H9 (cell line): ENCODE data around the gene SCUBE1. TPM values are rescaled to one million over a fixed set of nuclear protein-coding genes. Genes with fewer than 3 reads are reported as not detected.

ENCODE experiments used
- DNase-seq: peaks from one replicate; pipeline ENCODE4 v3.0.0-alpha.2; 2017
- H2AFZ ChIP-seq: one replicate; pipeline ENCODE4 v1.6.1; 2013; ENCODE audit warnings: mild to moderate bottlenecking, low read length, control low read depth, moderate library complexity
- H2AK5ac ChIP-seq: 2 replicates; pipeline ENCODE4 v1.6.1; 2013; ENCODE audit warnings: low read length, control low read depth, mixed read lengths; ENCODE audit not compliant: insufficient read length
- H2BK120ac ChIP-seq: one replicate; pipeline ENCODE4 v1.6.1; 2013; ENCODE audit warnings: low read depth, mild to moderate bottlenecking, low read length, control low read depth, inconsistent platforms; ENCODE audit not compliant: poor library complexity, severe bottlenecking
- H2BK12ac ChIP-seq: 2 replicates; pipeline ENCODE4 v1.6.1; 2013; ENCODE audit warnings: low read length, control low read depth, mixed read lengths, low read depth; ENCODE audit not compliant: insufficient read length
- H2BK15ac ChIP-seq: 2 replicates; pipeline ENCODE4 v1.6.1; 2013; ENCODE audit warnings: low read depth, low read length, control low read depth
- H2BK20ac ChIP-seq: one replicate; pipeline ENCODE4 v1.6.1; 2013; ENCODE audit warnings: low read depth, mild to moderate bottlenecking, low read length, control low read depth, inconsistent platforms; ENCODE audit not compliant: poor library complexity, severe bottlenecking
- H2BK5ac ChIP-seq: 2 replicates; pipeline ENCODE4 v1.6.1; 2013; ENCODE audit warnings: low read length, control low read depth, mixed read lengths; ENCODE audit not compliant: insufficient read length
- H3K14ac ChIP-seq: 2 replicates; pipeline ENCODE4 v1.6.1; 2013; ENCODE audit warnings: low read length, control low read depth; ENCODE audit not compliant: insufficient read depth
- H3K18ac ChIP-seq: 2 replicates; pipeline ENCODE4 v1.6.1; 2013; ENCODE audit warnings: low read depth, mild to moderate bottlenecking, mixed read lengths, low read length, control low read depth; ENCODE audit not compliant: insufficient read length
- H3K23ac ChIP-seq: 2 replicates; pipeline ENCODE4 v1.6.1; 2013; ENCODE audit warnings: low read length, control low read depth, mixed read lengths, low read depth; ENCODE audit not compliant: insufficient read length
- H3K23me2 ChIP-seq: 2 replicates; pipeline ENCODE4 v1.6.1; 2013; ENCODE audit warnings: low read depth, mild to moderate bottlenecking, mixed read lengths, low read length, control low read depth; ENCODE audit not compliant: insufficient read length, poor library complexity, severe bottlenecking
- H3K27ac ChIP-seq: 2 replicates; pipeline ENCODE4 v1.5.1; 2013; ENCODE audit warnings: low read length, control low read depth, mixed read lengths, low read depth; ENCODE audit not compliant: insufficient read length
- H3K27me3 ChIP-seq: 2 replicates; pipeline ENCODE4 v1.6.1; 2013; ENCODE audit warnings: low read length, control low read depth, inconsistent platforms; ENCODE audit not compliant: insufficient read depth
- H3K4ac ChIP-seq: 2 replicates; pipeline ENCODE4 v1.6.1; 2013; ENCODE audit warnings: low read depth, mild to moderate bottlenecking, control low read depth, inconsistent platforms, low read length, moderate library complexity
- H3K4me1 ChIP-seq: 2 replicates; pipeline ENCODE4 v1.6.1; 2013; ENCODE audit warnings: low read length, control low read depth, inconsistent platforms; ENCODE audit not compliant: insufficient read depth
- H3K4me2 ChIP-seq: 2 replicates; pipeline ENCODE4 v1.6.1; 2013; ENCODE audit warnings: low read length, control low read depth, mixed read lengths; ENCODE audit not compliant: insufficient read length, insufficient read depth
- H3K56ac ChIP-seq: 2 replicates; pipeline ENCODE4 v1.6.1; 2013; ENCODE audit warnings: low read depth, mild to moderate bottlenecking, mixed read lengths, low read length, control low read depth; ENCODE audit not compliant: insufficient read length
- H3K79me1 ChIP-seq: 2 replicates; pipeline ENCODE4 v1.6.1; 2013; ENCODE audit warnings: low read depth, mild to moderate bottlenecking, moderate library complexity, low read length, control low read depth, inconsistent platforms; ENCODE audit not compliant: insufficient read depth, poor library complexity, severe bottlenecking
- H3K79me2 ChIP-seq: 2 replicates; pipeline ENCODE4 v1.6.1; 2013; ENCODE audit warnings: low read length, control low read depth, inconsistent platforms; ENCODE audit not compliant: insufficient read depth
- H3K9ac ChIP-seq: 2 replicates; pipeline ENCODE4 v1.6.1; 2013; ENCODE audit warnings: low read length, control low read depth, mixed read lengths; ENCODE audit not compliant: insufficient read length; ENCODE audit errors: extremely low read depth
- H3K9me3 ChIP-seq: one replicate; pipeline ENCODE4 v1.6.1; 2013; ENCODE audit warnings: low read depth, low read length, inconsistent platforms; ENCODE audit not compliant: control insufficient read depth
- H3T11ph ChIP-seq: one replicate; pipeline ENCODE4 v1.6.1; 2013; ENCODE audit warnings: mild to moderate bottlenecking, low read length, control low read depth, inconsistent platforms
- H4K20me1 ChIP-seq: one replicate; pipeline ENCODE4 v1.6.1; 2013; ENCODE audit not compliant: control insufficient read depth, insufficient read length, insufficient read depth
- H4K5ac ChIP-seq: 2 replicates; pipeline ENCODE4 v1.6.1; 2013; ENCODE audit warnings: low read depth, mild to moderate bottlenecking, mixed read lengths, low read length, control low read depth; ENCODE audit not compliant: insufficient read length
- H4K8ac ChIP-seq: replicated peaks from 2 replicates; pipeline ENCODE4 v1.6.1; 2013; ENCODE audit warnings: low read length, control low read depth, mixed read lengths, low read depth; ENCODE audit not compliant: insufficient read length
- H4K91ac ChIP-seq: 2 replicates; pipeline ENCODE4 v1.6.1; 2013; ENCODE audit warnings: low read depth, mild to moderate bottlenecking, moderate library complexity, mixed read lengths, low read length, control low read depth; ENCODE audit not compliant: insufficient read length
- H3K27ac Mint-ChIP-seq, 3 experiments: 2 replicates in 2 of 3; 3 replicates in 1 of 3; pipeline ENCODE4 v1.8.0; 2020 to 2021; ENCODE audit warnings: mixed read lengths in 3 of 3, mild to moderate bottlenecking in 1 of 3, moderate library complexity in 1 of 3
- H3K27me3 Mint-ChIP-seq: 2 replicates; pipeline ENCODE4 v1.8.0; 2021; ENCODE audit warnings: low read depth, mild to moderate bottlenecking, moderate library complexity, mixed read lengths
- H3K36me3 Mint-ChIP-seq, 3 experiments: 2 replicates in 2 of 3; 3 replicates in 1 of 3; pipeline ENCODE4 v1.8.0; 2020 to 2021; ENCODE audit warnings: low read depth in 3 of 3, mixed read lengths in 3 of 3; ENCODE audit not compliant: insufficient read depth in 1 of 3
- H3K4me1 Mint-ChIP-seq, 2 experiments: 2 replicates each; pipeline ENCODE4 v1.8.0; 2020; ENCODE audit warnings: mixed read lengths in 2 of 2
- H3K4me3 Mint-ChIP-seq, 2 experiments: 2 replicates in 1 of 2; 3 replicates in 1 of 2; pipeline ENCODE4 v1.8.0; 2020 to 2021; ENCODE audit warnings: mild to moderate bottlenecking in 2 of 2, mixed read lengths in 2 of 2, moderate library complexity in 1 of 2
- H3K9me3 Mint-ChIP-seq, 2 experiments: 2 replicates in 1 of 2; 3 replicates in 1 of 2; pipeline ENCODE4 v1.8.0; 2020; ENCODE audit warnings: mild to moderate bottlenecking in 2 of 2, mixed read lengths in 2 of 2, moderate library complexity in 1 of 2
- WGBS: extraction: QIAGEN DNeasy Blood & Tissue Kit; methylation state at CpG from one replicate; pipeline ENCODE4 v1.1.7; 2013; ENCODE audit warnings: missing lambda C conversion rate, low lambda C conversion rate, mixed read lengths; ENCODE audit not compliant: insufficient read length; ENCODE audit errors: extremely low coverage; 5-methylcytosine and 5-hydroxymethylcytosine counted together
- total RNA-seq: library from RNA; stranded (reverse); gene quantifications from 2 replicates; pipeline ENCODE4 v1.2.1, GENCODE V29; 2021
- TF ChIP-seq, protein P1 (sequence below): fragments of 200-600 bp; sonication (generic); conservative IDR thresholded peaks from 3 replicates; pipeline ENCODE4 v1.8.0; 2021; ENCODE audit warnings: antibody characterized with exemption, mild to moderate bottlenecking

The SCUBE1 gene
- total RNA-seq, 1 experiment from 2014 or later: 1.2 TPM

DNA sequence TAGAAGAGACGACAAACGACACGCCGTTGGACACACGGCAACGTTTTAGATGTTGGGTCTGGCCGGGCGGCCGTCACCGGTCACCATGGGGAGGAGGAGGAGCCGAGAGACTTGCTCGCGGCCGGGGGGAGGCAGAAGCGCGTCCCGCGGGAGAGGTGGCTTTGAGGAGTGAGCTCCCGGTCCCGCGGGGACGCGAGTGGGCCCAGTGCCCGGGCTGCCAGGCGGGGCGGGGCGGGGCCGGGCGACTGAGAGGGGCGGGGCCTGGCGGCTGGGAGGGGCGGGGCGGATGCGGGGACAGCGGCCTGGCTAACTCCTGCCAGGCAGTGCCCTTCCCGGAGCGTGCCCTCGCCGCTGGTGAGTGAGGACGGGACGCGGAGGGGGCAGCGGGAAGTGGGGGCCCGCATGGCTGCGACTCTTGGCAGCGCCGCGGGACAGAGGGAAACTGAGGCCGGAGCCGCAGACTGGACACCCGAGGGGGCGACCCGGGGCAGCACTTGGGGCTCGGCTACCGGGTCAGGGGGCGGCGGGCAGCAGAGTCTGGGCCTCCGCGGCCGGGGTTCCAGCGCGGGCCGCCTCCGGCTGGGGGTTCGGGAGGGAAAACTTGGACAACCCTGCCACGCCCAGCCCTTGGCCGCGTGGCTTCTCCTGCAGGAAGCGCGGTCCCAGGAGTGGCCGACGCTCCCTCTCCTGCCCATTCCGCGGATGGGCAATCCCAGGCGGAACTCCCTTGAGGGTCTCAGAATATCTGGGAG lies 191.7 kb downstream of the SCUBE1 start, which contains the start of gene TSPO:
TSPO (plus strand) TSS at position 309 of the 752 bp plus-strand sequence. CDS start 7,680 bp downstream, outside the sequence.
- Histone ChIP-seq H4K91ac (no peak within 1 kb of the TSS), H3K56ac (no peak within 1 kb of the TSS), H3K4me2 (peak within 1 kb of the TSS; percentile 50), H2BK12ac (no peak within 1 kb of the TSS), H3K23ac (no peak within 1 kb of the TSS), H2AK5ac (no peak within 1 kb of the TSS), H3K27me3 (no peaks in the 10 kb centered on the region; the same call in 1 of the 2 replicates), H2AFZ (no peak within 1 kb of the TSS), H3K79me1 (no peaks in the 10 kb centered on the region), H3K23me2 (no peaks in the 10 kb centered on the region), H4K20me1 (no peaks in the 10 kb centered on the region), H2BK15ac (no peak within 1 kb of the TSS), H2BK5ac (no peak within 1 kb of the TSS), H3T11ph (no peak within 1 kb of the TSS), H4K8ac (no peak within 1 kb of the TSS), H3K4me1 (no peaks in the 10 kb centered on the region; the same call in 1 of the 2 replicates), H3K4ac (no peak within 1 kb of the TSS), H3K27ac (no peak within 1 kb of the TSS), H4K5ac (no peak within 1 kb of the TSS), H3K9me3 (no peaks in the 10 kb centered on the region), H3K79me2 (no peaks in the 10 kb centered on the region), H2BK20ac (no peak within 1 kb of the TSS), H3K18ac (no peak within 1 kb of the TSS), H2BK120ac (no peak within 1 kb of the TSS), H3K9ac (no peak within 1 kb of the TSS), H3K14ac (peak within 1 kb of the TSS; percentile 10; the same call in 1 of the 2 replicates)
- peak; percentile 60 for DNase-seq
- peaks cover 3 to 19% of the 10 kb centered on the region in 2 experiments for H3K4me1 Mint-ChIP-seq
- TF ChIP-seq, protein P1, sequence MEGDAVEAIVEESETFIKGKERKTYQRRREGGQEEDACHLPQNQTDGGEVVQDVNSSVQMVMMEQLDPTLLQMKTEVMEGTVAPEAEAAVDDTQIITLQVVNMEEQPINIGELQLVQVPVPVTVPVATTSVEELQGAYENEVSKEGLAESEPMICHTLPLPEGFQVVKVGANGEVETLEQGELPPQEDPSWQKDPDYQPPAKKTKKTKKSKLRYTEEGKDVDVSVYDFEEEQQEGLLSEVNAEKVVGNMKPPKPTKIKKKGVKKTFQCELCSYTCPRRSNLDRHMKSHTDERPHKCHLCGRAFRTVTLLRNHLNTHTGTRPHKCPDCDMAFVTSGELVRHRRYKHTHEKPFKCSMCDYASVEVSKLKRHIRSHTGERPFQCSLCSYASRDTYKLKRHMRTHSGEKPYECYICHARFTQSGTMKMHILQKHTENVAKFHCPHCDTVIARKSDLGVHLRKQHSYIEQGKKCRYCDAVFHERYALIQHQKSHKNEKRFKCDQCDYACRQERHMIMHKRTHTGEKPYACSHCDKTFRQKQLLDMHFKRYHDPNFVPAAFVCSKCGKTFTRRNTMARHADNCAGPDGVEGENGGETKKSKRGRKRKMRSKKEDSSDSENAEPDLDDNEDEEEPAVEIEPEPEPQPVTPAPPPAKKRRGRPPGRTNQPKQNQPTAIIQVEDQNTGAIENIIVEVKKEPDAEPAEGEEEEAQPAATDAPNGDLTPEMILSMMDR: no peak
- no CpG with 5 or more reads among the region's 75 CpGs for WGBS
- H3K36me3 Mint-ChIP-seq: no peaks in the 10 kb centered on the region
- H3K9me3 Mint-ChIP-seq: no peaks in the 10 kb centered on the region
- peaks cover 22% of the 10 kb centered on the region for H3K27me3 Mint-ChIP-seq
- no peak within 1 kb of the TSS; a peak in 1 of 7 replicates for H3K27ac Mint-ChIP-seq
- peak within 1 kb of the TSS; percentile 68 to 87 for H3K4me3 Mint-ChIP-seq
